Subcutaneous abdominal adipose tissue (tissue), 5 donors: Measurements from ENCODE around the gene PCDH10.
A peak's percentile ranks its signal among the peaks of the same experiment; 100 is the strongest.

Experiments used
- H3K27ac ChIP-seq: one replicate; pipeline ENCODE4 v1.7.0; 2013; ENCODE audit warnings: low read depth, mild to moderate bottlenecking, inconsistent platforms, low read length, moderate library complexity
- H3K27me3 ChIP-seq, 5 donors: one replicate each; pipeline ENCODE4 v1.7.0; 2013; ENCODE audit warnings: low read length in 5 of 5, inconsistent platforms in 1 of 5; ENCODE audit not compliant: control insufficient read depth in 5 of 5, insufficient read depth in 4 of 5
- H3K36me3 ChIP-seq, 5 donors: one replicate each; pipeline ENCODE4 v1.7.0; 2013; ENCODE audit warnings: low read length in 5 of 5; ENCODE audit not compliant: control insufficient read depth in 5 of 5, insufficient read depth in 5 of 5
- H3K4me1 ChIP-seq, 5 donors: one replicate each; pipeline ENCODE4 v1.7.0; 2013; ENCODE audit warnings: low read length in 5 of 5, mild to moderate bottlenecking in 3 of 5, moderate library complexity in 1 of 5; ENCODE audit not compliant: control insufficient read depth in 5 of 5, insufficient read depth in 5 of 5
- H3K4me3 ChIP-seq, 5 donors: one replicate each; pipeline ENCODE4 v1.7.0; 2013; ENCODE audit warnings: low read length in 5 of 5, low read depth in 1 of 5
- H3K9ac ChIP-seq, 5 donors: one replicate each; pipeline ENCODE4 v1.7.0; 2013; ENCODE audit warnings: low read length in 5 of 5, mild to moderate bottlenecking in 4 of 5, moderate library complexity in 3 of 5
- H3K9me3 ChIP-seq, 5 donors: one replicate each; pipeline ENCODE4 v1.7.0; 2013; ENCODE audit warnings: low read length in 5 of 5; ENCODE audit not compliant: control insufficient read depth in 5 of 5
- donor health status: healthy.
- donor health status: healthy.
- donor health status: healthy.
- donor health status: healthy.
- donor health status: healthy.

Gene PCDH10

GRCh38 chr4:133137571-133137970 is 11.5 kb upstream of the PCDH10 start:
- no peaks in the 10 kb centered on the region for H3K9me3 ChIP-seq
- H3K4me3 ChIP-seq: no peak overlapping the region
- no peaks in the 10 kb centered on the region for H3K4me1 ChIP-seq
- peaks cover 0 to 4% (median 0%) of the 10 kb centered on the region in 5 donors for H3K27me3 ChIP-seq
- no peak overlapping the region for H3K9ac ChIP-seq
- no peaks in the 10 kb centered on the region for H3K36me3 ChIP-seq
- H3K27ac ChIP-seq: no peak overlapping the region

GRCh38 chr4:133143775-133144430 is 5.2 kb upstream of the PCDH10 start:
- Histone ChIP-seq H3K9me3 (no peaks in the 10 kb centered on the region), H3K36me3 (no peaks in the 10 kb centered on the region), H3K4me1 (peaks cover 1 to 30% (median 28%) of the 10 kb centered on the region in 5 donors), H3K27ac (no peak overlapping the region), H3K9ac (no peak overlapping the region), H3K4me3 (no peak overlapping the region), H3K27me3 (peaks cover 0 to 23% (median 8%) of the 10 kb centered on the region in 5 donors)

GRCh38 chr4:133145241-133145640 is 3.9 kb upstream of the PCDH10 start:
- no peak overlapping the region for H3K4me3 ChIP-seq
- H3K4me1 ChIP-seq: peaks cover 2 to 43% (median 42%) of the 10 kb centered on the region in 5 donors
- no peak overlapping the region for H3K27ac ChIP-seq
- no peaks in the 10 kb centered on the region for H3K36me3 ChIP-seq
- H3K9me3 ChIP-seq: no peaks in the 10 kb centered on the region
- H3K9ac ChIP-seq: no peak overlapping the region
- peaks cover 3 to 36% (median 12%) of the 10 kb centered on the region in 5 donors for H3K27me3 ChIP-seq

- Histone ChIP-seq H3K4me3 (peak overlapping the region in 4 of 5 donors; percentile 19 to 69 (median 47)), H3K36me3 (no peaks in the 10 kb centered on the region), H3K27me3 (peaks cover 10 to 40% (median 19%) of the 10 kb centered on the region in 5 donors), H3K9ac (no peak overlapping the region), H3K27ac (no peak overlapping the region), H3K4me1 (peaks cover 5 to 51% (median 49%) of the 10 kb centered on the region in 5 donors), H3K9me3 (no peaks in the 10 kb centered on the region)
Measured at GRCh38 chr4:133145758-133146573, 3.1 kb upstream of the PCDH10 start.

DNA sequence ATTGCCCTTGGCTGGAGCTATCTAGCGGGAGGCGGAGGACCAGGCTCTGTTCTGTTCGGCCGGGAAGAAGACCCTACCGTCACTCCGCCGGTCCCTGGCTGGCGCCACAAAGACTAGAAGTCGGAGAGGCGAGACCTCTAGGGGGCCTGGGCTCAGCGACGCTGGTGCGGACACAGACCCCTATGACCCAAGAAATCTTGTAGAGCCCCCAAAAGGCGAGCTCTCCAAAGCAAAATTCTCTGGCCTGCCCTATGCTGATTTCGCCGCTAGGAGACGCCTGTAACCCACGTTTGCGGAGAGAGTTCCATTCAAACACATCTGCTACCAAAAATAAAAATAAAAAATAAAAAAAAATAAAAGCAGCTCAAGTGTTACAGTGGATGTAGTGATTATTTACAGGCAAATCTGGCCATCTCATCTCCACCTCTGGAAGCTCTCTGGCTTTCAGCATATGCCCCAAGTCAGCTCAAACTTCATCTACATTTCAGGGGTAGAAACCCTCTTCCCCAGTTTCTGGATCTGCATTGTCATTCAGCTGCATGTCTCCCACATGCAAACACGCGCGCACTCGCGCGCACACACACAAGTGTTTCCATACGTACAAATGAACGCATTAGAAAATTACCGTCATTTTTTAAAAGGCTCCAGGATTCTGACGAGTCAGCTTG is 2.4 kb upstream of the PCDH10 start:
- peak overlapping the region; percentile 56 to 69 (median 58) for H3K4me3 ChIP-seq
- no peaks in the 10 kb centered on the region for H3K36me3 ChIP-seq
- H3K27ac ChIP-seq: no peak overlapping the region
- H3K4me1 ChIP-seq: peaks cover 6 to 58% (median 56%) of the 10 kb centered on the region in 5 donors
- H3K27me3 ChIP-seq: peaks cover 18 to 47% (median 24%) of the 10 kb centered on the region in 5 donors
- H3K9me3 ChIP-seq: peaks cover 0 to 2% (median 0%) of the 10 kb centered on the region in 5 donors
- no peak overlapping the region for H3K9ac ChIP-seq

GRCh38 chr4:133147286-133147821 is 1.7 kb upstream of the PCDH10 start:
- Histone ChIP-seq H3K9me3 (peaks cover 0 to 2% (median 0%) of the 10 kb centered on the region in 5 donors), H3K27me3 (peaks cover 24 to 53% (median 31%) of the 10 kb centered on the region in 5 donors), H3K4me1 (peaks cover 6 to 65% (median 63%) of the 10 kb centered on the region in 5 donors), H3K36me3 (no peaks in the 10 kb centered on the region), H3K27ac (no peak overlapping the region), H3K9ac (no peak overlapping the region), H3K4me3 (peak overlapping the region; percentile 56 to 69 (median 58))

- peaks cover 32 to 61% (median 38%) of the 10 kb centered on the region in 5 donors for H3K27me3 ChIP-seq
- H3K4me3 ChIP-seq: peak overlapping the region; percentile 56 to 72 (median 58)
- H3K4me1 ChIP-seq: peaks cover 7 to 71% (median 69%) of the 10 kb centered on the region in 5 donors
- peaks cover 0 to 2% (median 0%) of the 10 kb centered on the region in 5 donors for H3K9me3 ChIP-seq
- no peak overlapping the region for H3K27ac ChIP-seq
- peak overlapping the region in 1 of 5 donors; percentile 58 for H3K9ac ChIP-seq
- no peaks in the 10 kb centered on the region for H3K36me3 ChIP-seq
Measured at GRCh38 chr4:133147921-133148689, 989 bp upstream of the PCDH10 start.

DNA sequence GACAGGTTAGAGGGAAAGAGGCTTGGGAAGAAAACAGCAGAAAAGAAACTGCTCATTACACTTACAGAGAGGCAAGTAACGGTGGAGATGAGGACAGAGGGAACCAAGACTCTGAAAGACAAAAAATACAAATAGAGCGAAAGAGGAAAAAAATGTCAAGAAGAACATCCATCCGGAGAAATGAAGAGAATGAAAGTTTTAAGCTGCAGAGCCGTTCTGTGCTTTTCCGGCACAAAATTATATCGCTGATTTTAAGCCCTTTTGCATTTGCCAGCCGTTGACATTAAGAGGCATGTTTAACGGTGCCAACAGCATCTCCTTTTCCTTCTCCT is 236 bp downstream of the PCDH10 start:
- Histone ChIP-seq H3K4me3 (peak overlapping the region; percentile 56 to 76 (median 58)), H3K4me1 (peaks cover 7 to 71% (median 69%) of the 10 kb centered on the region in 5 donors), H3K36me3 (no peaks in the 10 kb centered on the region), H3K27ac (no peak overlapping the region), H3K9me3 (peaks cover 0 to 2% (median 0%) of the 10 kb centered on the region in 5 donors), H3K27me3 (peaks cover 40 to 69% (median 43%) of the 10 kb centered on the region in 5 donors), H3K9ac (peak overlapping the region in 2 of 5 donors; percentile 26 to 46)

DNA sequence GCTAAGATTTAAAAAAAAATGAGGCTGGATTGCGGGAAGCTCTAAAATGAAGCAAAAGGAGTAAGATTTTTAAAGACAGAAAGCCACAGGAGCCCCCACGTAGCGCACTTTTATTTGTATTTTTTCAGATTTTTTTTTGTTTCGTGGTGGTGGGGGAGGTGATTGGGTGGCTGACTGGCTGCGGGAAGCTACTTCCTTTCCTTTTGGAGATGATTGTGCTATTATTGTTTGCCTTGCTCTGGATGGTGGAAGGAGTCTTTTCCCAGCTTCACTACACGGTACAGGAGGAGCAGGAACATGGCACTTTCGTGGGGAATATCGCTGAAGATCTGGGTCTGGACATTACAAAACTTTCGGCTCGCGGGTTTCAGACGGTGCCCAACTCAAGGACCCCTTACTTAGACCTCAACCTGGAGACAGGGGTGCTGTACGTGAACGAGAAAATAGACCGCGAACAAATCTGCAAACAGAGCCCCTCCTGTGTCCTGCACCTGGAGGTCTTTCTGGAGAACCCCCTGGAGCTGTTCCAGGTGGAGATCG is 908 bp downstream of the PCDH10 start:
- H3K27ac ChIP-seq: no peak overlapping the region

More for the DNA sequence above, 908 bp downstream of the PCDH10 start:
- H3K4me3 ChIP-seq: peak overlapping the region; percentile 56 to 76 (median 58)
- peaks cover 7 to 71% (median 69%) of the 10 kb centered on the region in 5 donors for H3K4me1 ChIP-seq
- H3K9ac ChIP-seq: no peak overlapping the region
- H3K9me3 ChIP-seq: peaks cover 0 to 2% (median 0%) of the 10 kb centered on the region in 5 donors
- H3K36me3 ChIP-seq: no peaks in the 10 kb centered on the region
- peaks cover 40 to 65% (median 43%) of the 10 kb centered on the region in 5 donors for H3K27me3 ChIP-seq
